Neural crest cell (in vitro differentiated cells): ENCODE data around the gene GRAMD2A. TPM values are rescaled to one million over a fixed set of nuclear protein-coding genes. Genes with fewer than 3 reads are reported as not detected.

Experiments
- DNase-seq: peaks from one replicate; pipeline ENCODE4 v3.0.0; 2021; ENCODE audit warnings: low read depth, mixed read lengths, low spot score
- H3K27ac Mint-ChIP-seq: one replicate; pipeline ENCODE4 v1.8.0; 2021; ENCODE audit warnings: mild to moderate bottlenecking, mixed read lengths; ENCODE audit not compliant: unreplicated experiment
- H3K27me3 Mint-ChIP-seq: 2 replicates; pipeline ENCODE4 v1.8.0; 2021; ENCODE audit warnings: low read depth, mild to moderate bottlenecking, mixed read lengths
- H3K36me3 Mint-ChIP-seq: 2 replicates; pipeline ENCODE4 v1.8.0; 2021; ENCODE audit warnings: low read depth, mild to moderate bottlenecking, mixed read lengths
- H3K4me1 Mint-ChIP-seq: 2 replicates; pipeline ENCODE4 v1.8.0; 2021; ENCODE audit warnings: mixed read lengths
- H3K4me3 Mint-ChIP-seq: one replicate; pipeline ENCODE4 v1.8.0; 2021; ENCODE audit warnings: mild to moderate bottlenecking, mixed read lengths
- H3K9me3 Mint-ChIP-seq: 2 replicates; pipeline ENCODE4 v1.8.0; 2021; ENCODE audit warnings: mixed read lengths
- CTCF ChIP-seq: fragments of 200-600 bp; sonication (generic); conservative IDR thresholded peaks from 2 replicates; pipeline ENCODE4 v1.5.0; 2021; ENCODE audit warnings: antibody characterized with exemption, mild to moderate bottlenecking
- total RNA-seq: library from RNA; stranded (reverse); gene quantifications from 2 replicates; pipeline ENCODE4 v1.2.1, GENCODE V29; 2021

Gene GRAMD2A
- total RNA-seq, 1 donor from 2014 or later: 0.35 TPM

GRCh38 chr15:72127724-72128322 lies 69.8 kb downstream of the GRAMD2A start:
- no peaks in the 10 kb centered on the region for H3K36me3 Mint-ChIP-seq
- no peak for DNase-seq
- no peak overlapping the region for H3K4me3 Mint-ChIP-seq
- no peaks in the 10 kb centered on the region for H3K27me3 Mint-ChIP-seq
- no peak for TF ChIP-seq CTCF
- peaks cover 4% of the 10 kb centered on the region for H3K4me1 Mint-ChIP-seq
- no peak overlapping the region for H3K27ac Mint-ChIP-seq
- H3K9me3 Mint-ChIP-seq: no peaks in the 10 kb centered on the region

- Mint-ChIP-seq H3K4me1 (peaks cover 13% of the 10 kb centered on the region), H3K27me3 (no peaks in the 10 kb centered on the region), H3K9me3 (no peaks in the 10 kb centered on the region), H3K4me3 (no peak overlapping the region), H3K27ac (no peak overlapping the region), H3K36me3 (no peaks in the 10 kb centered on the region)
- TF ChIP-seq CTCF: no peak
- DNase-seq: no peak
Measured at GRCh38 chr15:72124218-72124617, 73.4 kb downstream of the GRAMD2A start.

GRCh38 chr15:72118017-72118978 lies 79.3 kb downstream of the GRAMD2A start, which contains the start of the genes MYO9A and SENP8:
Gene MYO9A, minus strand, starts transcription at chr15:72118150. Its CDS starts 71,587 bp downstream, at chr15:72046563.
Gene SENP8, plus strand, starts transcription at chr15:72118403. Its CDS starts 21,221 bp downstream, at chr15:72139624.
- H3K9me3 Mint-ChIP-seq: no peaks in the 10 kb centered on the region
- no peaks in the 10 kb centered on the region for H3K36me3 Mint-ChIP-seq
- H3K4me3 Mint-ChIP-seq: peak within 1 kb of the TSS; percentile 97
- H3K4me1 Mint-ChIP-seq: peaks cover 38% of the 10 kb centered on the region
- no peaks in the 10 kb centered on the region for H3K27me3 Mint-ChIP-seq
- DNase-seq: peak; percentile 97
- TF ChIP-seq CTCF: no peak
- H3K27ac Mint-ChIP-seq: peak within 1 kb of the TSS; percentile 99

- Mint-ChIP-seq H3K4me3 (peak overlapping the region; percentile 97), H3K4me1 (peaks cover 38% of the 10 kb centered on the region), H3K36me3 (no peaks in the 10 kb centered on the region), H3K27me3 (no peaks in the 10 kb centered on the region), H3K9me3 (no peaks in the 10 kb centered on the region), H3K27ac (peak overlapping the region; percentile 61)
- TF ChIP-seq CTCF: no peak
- no peak for DNase-seq
Measured at GRCh38 chr15:72117486-72118016, 80.0 kb downstream of the GRAMD2A start.

GRCh38 chr15:72116731-72117485 lies 80.7 kb downstream of the GRAMD2A start:
- H3K4me3 Mint-ChIP-seq: peak overlapping the region; percentile 97
- H3K27ac Mint-ChIP-seq: peak overlapping the region; percentile 61
- no peaks in the 10 kb centered on the region for H3K36me3 Mint-ChIP-seq
- no peaks in the 10 kb centered on the region for H3K27me3 Mint-ChIP-seq
- H3K9me3 Mint-ChIP-seq: no peaks in the 10 kb centered on the region
- peak; percentile 8 for DNase-seq
- TF ChIP-seq CTCF: no peak
- H3K4me1 Mint-ChIP-seq: peaks cover 38% of the 10 kb centered on the region
